HG03571 (cell line): ENCODE data around the gene AP3S2.

ENCODE experiments used
- ATAC-seq: cut with Tn5 transposase; IDR thresholded peaks from one replicate; pipeline ENCODE4 v1.9.1; 2021; ENCODE audit not compliant: unreplicated experiment

The AP3S2 gene

GRCh38 chr15:89820666-89821611 lies 72.9 kb downstream of the AP3S2 start:
- ATAC-seq: no peak

- no peak for ATAC-seq
Measured at GRCh38 chr15:89818287-89818686, 75.5 kb downstream of the AP3S2 start.

GRCh38 chr15:89817701-89818280 lies 76.0 kb downstream of the AP3S2 start:
- no peak for ATAC-seq

GRCh38 chr15:89815769-89816168 lies 78.0 kb downstream of the AP3S2 start:
- ATAC-seq: no peak

GRCh38 chr15:89814112-89814742 lies 79.6 kb downstream of the AP3S2 start:
- no peak for ATAC-seq

GRCh38 chr15:89813381-89814111 lies 80.2 kb downstream of the AP3S2 start:
- ATAC-seq: no peak

GRCh38 chr15:89812847-89813320 lies 80.9 kb downstream of the AP3S2 start:
- ATAC-seq: no peak

- ATAC-seq: no peak
Measured at GRCh38 chr15:89812011-89812846, 81.6 kb downstream of the AP3S2 start.

GRCh38 chr15:89810837-89811236 lies 83.0 kb downstream of the AP3S2 start:
- no peak for ATAC-seq

GRCh38 chr15:89809787-89810148 lies 84.0 kb downstream of the AP3S2 start:
- ATAC-seq: no peak

- no peak for ATAC-seq
Measured at GRCh38 chr15:89809093-89809786, 84.6 kb downstream of the AP3S2 start.

GRCh38 chr15:89808160-89808870 lies 85.5 kb downstream of the AP3S2 start:
- no peak for ATAC-seq

- ATAC-seq: no peak
Measured at GRCh38 chr15:89807689-89808088, 86.1 kb downstream of the AP3S2 start.

GRCh38 chr15:89806559-89807550 lies 86.9 kb downstream of the AP3S2 start:
- no peak for ATAC-seq

- no peak for ATAC-seq
Measured at GRCh38 chr15:89806210-89806558, 87.6 kb downstream of the AP3S2 start.

- ATAC-seq: no peak
Measured at GRCh38 chr15:89805241-89806209, 88.3 kb downstream of the AP3S2 start.
